GM19438 (cell line): ENCODE measurements around the gene C1orf167.
"Not testable (repeated sequence)": the region's sequence is repeated elsewhere in the genome, so short reads cannot be mapped to it uniquely, and the experiment has no call there.

Experiments used
- ATAC-seq: cut with Tn5 transposase; IDR thresholded peaks from one replicate; pipeline ENCODE4 v1.9.1; 2021; ENCODE audit warnings: low read depth; ENCODE audit not compliant: unreplicated experiment

Gene C1orf167

GRCh38 chr1:11797525-11798216 is 35.7 kb downstream of the C1orf167 start:
- ATAC-seq: no peak

GRCh38 chr1:11799099-11799498 is 37.1 kb downstream of the C1orf167 start:
- no peak for ATAC-seq

- ATAC-seq: no peak
Measured at GRCh38 chr1:11799896-11800295, 37.9 kb downstream of the C1orf167 start.

- ATAC-seq: no peak
Measured at GRCh38 chr1:11800391-11800755, 38.4 kb downstream of the C1orf167 start.

- no peak for ATAC-seq
Measured at GRCh38 chr1:11800756-11801433, 38.9 kb downstream of the C1orf167 start.

- ATAC-seq: no peak
Measured at GRCh38 chr1:11802616-11802972, 40.6 kb downstream of the C1orf167 start.

- peak; percentile 27 for ATAC-seq
Measured at GRCh38 chr1:11802973-11803885, 41.2 kb downstream of the C1orf167 start.

- ATAC-seq: not testable (repeated sequence)
Measured at GRCh38 chr1:11803924-11804665, 42.1 kb downstream of the C1orf167 start.

GRCh38 chr1:11804666-11805421 is 42.9 kb downstream of the C1orf167 start:
- no peak for ATAC-seq

GRCh38 chr1:11805422-11806306 is 43.7 kb downstream of the C1orf167 start, which contains the start of the genes CLCN6 and MTHFR:
Gene CLCN6 (plus strand): TSS chr1:11806191. CDS start chr1:11806263, 72 bp downstream.
Gene MTHFR (minus strand): TSS chr1:11805964. CDS start chr1:11803116, 2,848 bp downstream.
- peak; percentile 86 for ATAC-seq

GRCh38 chr1:11806307-11806936 is 44.4 kb downstream of the C1orf167 start:
- peak; percentile 37 for ATAC-seq

GRCh38 chr1:11807133-11807532 is 45.1 kb downstream of the C1orf167 start:
- no peak for ATAC-seq

- no peak for ATAC-seq
Measured at GRCh38 chr1:11813021-11813420, 51.0 kb downstream of the C1orf167 start.

- ATAC-seq: no peak
Measured at GRCh38 chr1:11817192-11817591, 55.2 kb downstream of the C1orf167 start.

GRCh38 chr1:11822091-11822490 is 60.1 kb downstream of the C1orf167 start:
- ATAC-seq: no peak

- no peak for ATAC-seq
Measured at GRCh38 chr1:11823366-11824137, 61.6 kb downstream of the C1orf167 start.

GRCh38 chr1:11825131-11825530 is 63.1 kb downstream of the C1orf167 start:
- ATAC-seq: no peak
